HL-60 (cell line): ENCODE measurements around the gene RAC3.

Experiments
- DNase-seq, 2 experiments: peaks; one replicate each; pipeline ENCODE4 v3.0.0-alpha.2; 2010 to 2020; ENCODE audit warnings: low read depth in 1 of 2, low spot score in 1 of 2
- H3K27ac ChIP-seq: fragments of 250-450 bp; sonication (Bioruptor Pico); replicated peaks from 2 replicates; pipeline ENCODE4 v1.5.1; 2020; ENCODE audit warnings: mild to moderate bottlenecking, moderate library complexity
- H3K27me3 ChIP-seq: fragments of 250-450 bp; sonication (Bioruptor Pico); 2 replicates; pipeline ENCODE4 v1.5.1; 2021; ENCODE audit warnings: mild to moderate bottlenecking, moderate library complexity; ENCODE audit not compliant: insufficient read depth, poor library complexity, severe bottlenecking
- H3K4me3 ChIP-seq: replicated peaks from 2 replicates; pipeline ENCODE4 v1.5.1; 2011; ENCODE audit warnings: mild to moderate bottlenecking, control low read depth, low read length; ENCODE audit not compliant: insufficient read depth
- GABPA ChIP-seq: IDR thresholded peaks from 2 replicates; pipeline ENCODE4 v1.6.1; 2012; ENCODE audit warnings: low read depth
- POLR2AphosphoS5 ChIP-seq: IDR thresholded peaks from 2 replicates; pipeline ENCODE4 v1.6.1; 2012; ENCODE audit warnings: low read depth
- REST ChIP-seq: IDR thresholded peaks from 2 replicates; pipeline ENCODE4 v1.6.1; 2012; ENCODE audit warnings: low read depth; ENCODE audit not compliant: insufficient replicate concordance
- SPI1 ChIP-seq: IDR thresholded peaks from 2 replicates; pipeline ENCODE4 v1.6.1; 2012; ENCODE audit warnings: low read depth, mild to moderate bottlenecking, borderline replicate concordance
- TF ChIP-seq, protein P1 (sequence below): IDR thresholded peaks from one replicate; pipeline ENCODE4 v1.5.1; 2011; ENCODE audit warnings: low read length, control low read depth, inconsistent platforms; ENCODE audit not compliant: insufficient read depth

Gene RAC3

DNA sequence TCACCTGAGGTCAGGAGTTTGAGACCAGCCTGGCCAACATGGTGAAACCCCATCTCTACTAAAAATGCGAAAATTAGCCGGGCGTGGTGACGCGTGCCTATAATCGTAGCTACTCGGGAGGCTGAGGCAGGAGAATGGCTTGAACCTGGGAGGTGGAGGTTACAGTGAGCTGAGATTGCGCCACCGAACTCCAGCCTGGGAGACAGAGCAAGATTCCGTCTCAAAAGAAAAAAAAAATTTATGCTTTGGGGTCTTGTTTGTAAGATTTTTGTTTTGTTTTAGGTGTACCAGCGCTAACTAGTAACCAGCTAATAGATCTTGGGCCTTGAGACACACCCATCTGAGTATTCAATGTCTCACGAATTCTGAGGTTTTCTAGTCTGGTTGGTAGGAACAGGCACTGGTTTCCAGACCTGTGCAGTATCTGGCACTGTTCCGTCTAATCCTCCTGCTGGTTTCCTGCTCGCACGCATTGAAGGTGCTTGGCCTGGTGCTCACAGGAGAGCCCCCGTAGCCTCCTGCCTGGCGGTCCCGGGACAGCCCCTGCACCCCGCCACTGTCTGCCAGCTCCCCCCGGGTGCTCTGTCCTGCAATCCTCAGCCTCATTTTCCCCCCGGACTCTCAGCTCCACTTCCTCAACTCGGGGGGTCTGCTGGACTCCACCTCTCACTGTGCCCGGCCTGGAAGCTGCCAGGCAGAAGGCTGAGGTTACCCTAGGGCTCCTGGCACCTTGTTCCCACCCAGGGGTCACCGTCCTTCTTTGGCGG, 44.7 kb downstream of the RAC3 start:
- no peak overlapping the region for H3K27ac ChIP-seq
- TF ChIP-seq POLR2AphosphoS5 (peak; percentile 5; the same call in 1 of the 2 replicates), REST (no peak)
- no peak for DNase-seq

DNA sequence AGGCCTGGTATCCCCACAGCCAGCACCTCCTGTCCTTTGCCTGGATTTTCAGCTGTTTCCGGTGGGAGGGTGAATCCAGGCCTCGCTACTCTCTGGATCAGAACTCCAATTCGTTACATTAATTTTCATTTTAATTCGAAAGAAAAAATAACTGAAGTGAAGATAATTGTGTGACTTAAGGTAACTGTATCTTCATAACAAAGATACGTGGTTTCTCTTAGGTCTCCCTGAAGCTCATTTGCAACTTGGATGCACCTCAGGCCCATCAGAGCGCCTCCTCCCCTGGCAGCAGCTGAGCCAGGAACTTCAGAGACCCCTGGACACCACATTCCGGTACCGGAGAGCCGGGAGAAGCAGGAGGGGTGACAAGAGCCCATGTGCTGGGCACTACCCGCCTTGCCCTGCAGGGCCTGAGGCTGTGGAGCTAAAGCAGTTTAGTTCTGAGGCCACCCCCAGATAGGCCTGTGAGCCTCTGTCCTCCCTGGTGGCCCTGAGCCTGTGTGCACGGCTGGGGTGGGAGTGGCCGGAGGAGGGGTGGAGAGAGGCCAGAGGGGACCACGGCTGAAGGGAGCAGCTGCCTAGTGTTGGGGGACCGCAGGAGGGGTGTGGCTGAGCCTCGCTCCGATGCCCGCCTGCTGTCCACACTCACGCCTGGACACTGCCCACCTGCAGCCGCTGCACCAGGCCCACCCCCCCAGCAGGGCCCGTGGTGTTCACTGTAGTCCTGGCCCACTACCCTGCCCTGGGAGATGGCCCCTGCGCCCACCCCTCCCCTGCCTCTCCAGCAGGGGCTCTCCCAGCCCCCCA, 45.5 kb downstream of the RAC3 start:
- Histone ChIP-seq H3K27ac (no peak overlapping the region), H3K27me3 (no peaks in the 10 kb centered on the region), H3K4me3 (no peak overlapping the region)
- no peak for DNase-seq
- TF ChIP-seq, protein P1, sequence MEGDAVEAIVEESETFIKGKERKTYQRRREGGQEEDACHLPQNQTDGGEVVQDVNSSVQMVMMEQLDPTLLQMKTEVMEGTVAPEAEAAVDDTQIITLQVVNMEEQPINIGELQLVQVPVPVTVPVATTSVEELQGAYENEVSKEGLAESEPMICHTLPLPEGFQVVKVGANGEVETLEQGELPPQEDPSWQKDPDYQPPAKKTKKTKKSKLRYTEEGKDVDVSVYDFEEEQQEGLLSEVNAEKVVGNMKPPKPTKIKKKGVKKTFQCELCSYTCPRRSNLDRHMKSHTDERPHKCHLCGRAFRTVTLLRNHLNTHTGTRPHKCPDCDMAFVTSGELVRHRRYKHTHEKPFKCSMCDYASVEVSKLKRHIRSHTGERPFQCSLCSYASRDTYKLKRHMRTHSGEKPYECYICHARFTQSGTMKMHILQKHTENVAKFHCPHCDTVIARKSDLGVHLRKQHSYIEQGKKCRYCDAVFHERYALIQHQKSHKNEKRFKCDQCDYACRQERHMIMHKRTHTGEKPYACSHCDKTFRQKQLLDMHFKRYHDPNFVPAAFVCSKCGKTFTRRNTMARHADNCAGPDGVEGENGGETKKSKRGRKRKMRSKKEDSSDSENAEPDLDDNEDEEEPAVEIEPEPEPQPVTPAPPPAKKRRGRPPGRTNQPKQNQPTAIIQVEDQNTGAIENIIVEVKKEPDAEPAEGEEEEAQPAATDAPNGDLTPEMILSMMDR = no peak
- TF ChIP-seq POLR2AphosphoS5 = peak; percentile 9; the same call in 1 of the 2 replicates
- no peak for TF ChIP-seq SPI1

More for the DNA sequence above, 44.7 kb downstream of the RAC3 start:
- no peaks in the 10 kb centered on the region for H3K27me3 ChIP-seq
- H3K4me3 ChIP-seq = no peak overlapping the region

DNA sequence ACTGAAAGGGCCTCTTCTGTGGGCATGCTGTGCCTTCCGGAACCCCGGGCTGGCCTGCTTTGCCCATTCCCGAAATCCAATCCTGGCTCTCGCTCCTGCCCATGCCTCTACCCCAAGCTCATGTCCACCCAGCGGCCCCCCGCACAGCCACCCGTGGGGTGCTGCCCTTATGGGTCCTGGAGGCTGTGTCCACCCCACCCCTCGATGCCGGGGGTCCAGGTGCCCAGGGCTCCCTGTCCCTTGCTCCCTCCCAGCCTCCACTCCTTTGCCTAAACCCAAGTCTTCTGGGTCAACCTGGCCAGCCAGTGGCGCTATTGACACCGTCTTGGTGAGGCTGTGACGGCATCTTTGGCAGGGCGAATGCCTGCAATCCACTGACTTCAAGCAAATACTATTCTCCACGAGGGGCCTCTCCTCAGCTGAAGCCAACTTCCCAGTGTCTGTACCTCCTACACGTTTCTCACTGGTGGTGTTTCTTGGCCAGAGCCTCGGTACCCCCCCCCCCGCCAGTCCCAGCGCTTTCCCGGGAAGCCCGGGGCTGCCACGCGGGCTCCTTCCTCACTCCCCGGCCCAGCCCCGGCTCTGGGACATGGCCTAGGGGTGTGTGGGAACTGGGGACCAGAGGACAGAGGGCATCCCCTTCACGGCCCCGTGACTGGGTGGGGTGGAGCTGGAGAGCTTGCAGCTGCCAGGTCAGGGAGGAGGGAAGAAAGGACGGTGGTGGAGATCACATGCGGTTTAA, 46.3 kb downstream of the RAC3 start:
- no peak for DNase-seq
- TF ChIP-seq POLR2AphosphoS5 (peak; percentile 66), SPI1 (no peak)
- no peaks in the 10 kb centered on the region for H3K27me3 ChIP-seq
- no peak overlapping the region for H3K27ac ChIP-seq
- H3K4me3 ChIP-seq = no peak overlapping the region

GRCh38 chr17:82078433-82078832, 47.0 kb downstream of the RAC3 start:
- TF ChIP-seq POLR2AphosphoS5 (no peak; the same call in 1 of the 2 replicates), REST (no peak)
- Histone ChIP-seq H3K27me3 (no peaks in the 10 kb centered on the region), H3K4me3 (no peak overlapping the region), H3K27ac (no peak overlapping the region)
- DNase-seq = no peak

DNA sequence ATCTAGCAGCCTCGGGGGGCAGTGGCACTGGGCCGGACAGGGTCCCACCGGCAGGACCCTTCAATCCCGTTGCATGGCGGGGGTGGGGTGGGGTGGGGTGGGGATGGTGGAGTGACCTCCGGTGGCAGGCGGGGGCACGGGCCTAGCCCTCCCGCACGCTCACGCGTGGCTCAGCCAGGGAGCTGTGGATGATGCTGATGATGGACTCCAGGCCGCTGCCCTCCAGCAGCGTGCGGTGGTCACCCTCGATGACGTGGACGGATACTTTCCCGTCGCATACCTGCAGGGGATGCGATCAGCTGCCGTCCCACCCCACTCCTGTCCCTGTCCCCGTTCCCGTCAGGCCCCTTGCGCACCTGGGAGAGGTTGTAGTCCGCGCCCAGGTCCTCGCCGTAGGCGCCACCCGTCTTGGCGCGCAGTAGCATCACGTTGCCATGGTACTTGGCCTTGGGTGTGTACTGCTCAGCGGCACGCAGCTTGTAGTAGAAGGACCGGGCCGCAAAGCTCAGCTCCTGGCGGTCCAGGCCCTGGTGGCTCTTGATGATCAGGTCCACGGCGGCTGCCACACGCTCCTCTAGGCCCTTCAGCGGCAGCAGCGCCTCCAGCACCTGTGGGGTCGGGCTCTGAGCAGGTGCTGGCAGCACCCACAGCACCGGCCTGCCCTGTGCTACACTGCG, 47.7 kb downstream of the RAC3 start:
- Histone ChIP-seq H3K4me3 (no peak overlapping the region), H3K27me3 (no peaks in the 10 kb centered on the region), H3K27ac (no peak overlapping the region)
- TF ChIP-seq, protein P1 = no peak
- TF ChIP-seq SPI1 = no peak
- no peak for TF ChIP-seq REST
- no peak for TF ChIP-seq POLR2AphosphoS5
- no peak for TF ChIP-seq GABPA
- DNase-seq = no peak
